HCT116 (cell line): Measurements from ENCODE around the gene NCAPH2. TPM values are rescaled to one million over a fixed set of nuclear protein-coding genes. Genes with fewer than 3 reads are reported as not detected.

Experiments used
- ATAC-seq: fragments of 200-7000 bp; cut with Tn5 transposase; 2 replicates; pipeline ENCODE4 v1.9.1; 2020; ENCODE audit warnings: mild to moderate bottlenecking, moderate library complexity
- BruUV-seq: library from RNA; stranded (reverse); fragments of 400-500 nt; replicated peaks from 2 replicates; lab custom pipeline; 2021; lab: Mats Ljungman, UMichigan
- CTCF ChIA-PET: fragments of 300-600 bp; sonication (Branson Sonifier 250); formaldehyde crosslinking; loops from one replicate; lab custom pipeline; 2021; ENCODE audit warnings: antibody characterized with exemption; lab: Charles Lee
- POLR2A ChIA-PET: fragments of 300-600, 350-600 bp; sonication (Branson Sonifier 250); formaldehyde crosslinking; loops from one replicate; lab custom pipeline; 2021; ENCODE audit warnings: antibody characterized with exemption; lab: Charles Lee
- RAD21 ChIA-PET, 2 experiments: fragments of 300-600 bp; sonication (Branson Sonifier 250); formaldehyde crosslinking; loops; one replicate each; lab custom pipeline; 2023; ENCODE audit warnings: low total read pairs in 2 of 2; ENCODE audit not compliant: uncharacterized antibody in 2 of 2, unreplicated experiment in 2 of 2, low non-redundant PET in 1 of 2; lab: Charles Lee
- DNase-seq: peaks from one replicate; pipeline ENCODE4 v3.0.0-alpha.2; 2010; ENCODE audit warnings: low read depth, low spot score
- H2AFZ ChIP-seq: fragments of 200-600 bp; shearing (Covaris generic), sonication (generic); 2 replicates; pipeline ENCODE4 v1.6.1; 2017; ENCODE audit warnings: low read depth, mixed run types, mixed read lengths, antibody characterized with exemption, low read length; ENCODE audit not compliant: poor library complexity, severe bottlenecking
- H3K27ac ChIP-seq: 2 replicates; pipeline ENCODE4 v1.5.1; 2012; ENCODE audit warnings: low read depth, low read length
- H3K27me3 ChIP-seq: fragments of 200-600 bp; sonication (generic); 2 replicates; pipeline ENCODE4 v1.6.1; 2016; ENCODE audit warnings: mixed run types, low read length, mixed read lengths; ENCODE audit not compliant: insufficient read depth
- H3K36me3 ChIP-seq, 2 experiments: fragments of 200-500 bp in 1 of 2; fragments of 200-600 bp in 1 of 2; sonication (Bioruptor generic) in 1 of 2; sonication (generic) in 1 of 2; 2 replicates each; pipeline versions ENCODE4 v1.5.1 to v1.6.1; 2014 to 2016; ENCODE audit warnings: low read length in 2 of 2, inconsistent platforms in 1 of 2, mixed read lengths in 1 of 2, mixed run types in 1 of 2; ENCODE audit not compliant: insufficient read depth in 2 of 2, control insufficient read depth in 1 of 2
- H3K4me1 ChIP-seq, 2 experiments: fragments of 200-600 bp in 1 of 2; sonication (generic) in 1 of 2; 2 replicates each; pipeline versions ENCODE4 v1.5.1 to v1.6.1; 2012 to 2017; ENCODE audit warnings: low read length in 2 of 2, inconsistent platforms in 1 of 2, mild to moderate bottlenecking in 1 of 2, mixed read lengths in 1 of 2, mixed run types in 1 of 2, moderate library complexity in 1 of 2; ENCODE audit not compliant: insufficient read depth in 2 of 2, control insufficient read depth in 1 of 2
- H3K4me2 ChIP-seq: fragments of 200-600 bp; sonication (generic); 2 replicates; pipeline ENCODE4 v1.6.1; 2017; ENCODE audit warnings: mixed run types, low read length, mixed read lengths
- H3K4me3 ChIP-seq, 2 experiments: fragments of 200-600 bp in 1 of 2; sonication (generic) in 1 of 2; replicated peaks in 1 of 2; 2 replicates each; pipeline ENCODE4 v1.5.1; 2011 to 2016; ENCODE audit warnings: low read length in 2 of 2, control low read depth in 1 of 2, low read depth in 1 of 2, mild to moderate bottlenecking in 1 of 2, mixed read lengths in 1 of 2, mixed run types in 1 of 2
- H3K79me2 ChIP-seq: fragments of 200-600 bp; sonication (generic); 2 replicates; pipeline ENCODE4 v1.6.1; 2017; ENCODE audit warnings: mild to moderate bottlenecking, mixed run types, low read length, moderate library complexity, mixed read lengths; ENCODE audit not compliant: insufficient read depth
- H3K9ac ChIP-seq: fragments of 200-600 bp; sonication (generic); 2 replicates; pipeline ENCODE4 v1.6.1; 2016; ENCODE audit warnings: low read length, mixed read lengths
- H3K9me2 ChIP-seq: fragments of 200-600 bp; sonication (generic), shearing (Covaris generic); 2 replicates; pipeline ENCODE4 v1.6.1; 2017; ENCODE audit warnings: mixed run types, mild to moderate bottlenecking, moderate library complexity; ENCODE audit not compliant: insufficient read depth
- H3K9me3 ChIP-seq, 2 experiments: fragments of 200-500 bp in 1 of 2; fragments of 200-600 bp in 1 of 2; sonication (Bioruptor generic) in 1 of 2; sonication (generic) in 1 of 2; 2 replicates each; pipeline ENCODE4 v1.6.1; 2014 to 2017; ENCODE audit warnings: low read length in 2 of 2, mixed read lengths in 2 of 2, inconsistent platforms in 1 of 2, low read depth in 1 of 2, mild to moderate bottlenecking in 1 of 2, mixed run types in 1 of 2, moderate library complexity in 1 of 2; ENCODE audit not compliant: control insufficient read depth in 1 of 2, insufficient read depth in 1 of 2
- H4K20me1 ChIP-seq: fragments of 200-600 bp; sonication (generic), shearing (Covaris generic); 2 replicates; pipeline ENCODE4 v1.6.1; 2017; ENCODE audit warnings: mixed run types, mild to moderate bottlenecking, moderate library complexity; ENCODE audit not compliant: insufficient read depth
- CBX3 ChIP-seq: IDR thresholded peaks from 2 replicates; pipeline ENCODE4 v1.6.1; 2012; ENCODE audit warnings: low read depth
- EZH2 ChIP-seq: fragments of 200-600 bp; sonication (generic); IDR thresholded peaks from 2 replicates; pipeline ENCODE4 v1.6.1; 2017; ENCODE audit warnings: antibody characterized with exemption, mixed run types
- SRF ChIP-seq: IDR thresholded peaks from 2 replicates; pipeline ENCODE4 v1.6.1; 2012; ENCODE audit warnings: low read depth
- YY1 ChIP-seq: IDR thresholded peaks from 2 replicates; pipeline ENCODE4 v1.6.1; 2011; ENCODE audit warnings: low read length, low read depth, moderate library complexity, mild to moderate bottlenecking; ENCODE audit not compliant: insufficient replicate concordance; ENCODE audit errors: extremely low read depth
- intact Hi-C: fragments of 100-400 bp; cut with micrococcal nuclease; formaldehyde crosslinking; loops from 2 replicates; pipeline ENCODE4 v1.10.0; 2022
- total RNA-seq: library from RNA; stranded (reverse); gene quantifications from one replicate; pipeline ENCODE4 v1.2.1, GENCODE V29; 2021; ENCODE audit not compliant: unreplicated experiment
- TF ChIP-seq, protein P1 (sequence below): IDR thresholded peaks from 2 replicates; pipeline ENCODE4 v1.6.1; 2012; ENCODE audit warnings: low read depth
- TF ChIP-seq, protein P2 (sequence below): IDR thresholded peaks from 2 replicates; pipeline ENCODE4 v1.6.1; 2012

NCAPH2 gene
- total RNA-seq, 1 experiment from 2014 or later, result 99.1 TPM

DNA sequence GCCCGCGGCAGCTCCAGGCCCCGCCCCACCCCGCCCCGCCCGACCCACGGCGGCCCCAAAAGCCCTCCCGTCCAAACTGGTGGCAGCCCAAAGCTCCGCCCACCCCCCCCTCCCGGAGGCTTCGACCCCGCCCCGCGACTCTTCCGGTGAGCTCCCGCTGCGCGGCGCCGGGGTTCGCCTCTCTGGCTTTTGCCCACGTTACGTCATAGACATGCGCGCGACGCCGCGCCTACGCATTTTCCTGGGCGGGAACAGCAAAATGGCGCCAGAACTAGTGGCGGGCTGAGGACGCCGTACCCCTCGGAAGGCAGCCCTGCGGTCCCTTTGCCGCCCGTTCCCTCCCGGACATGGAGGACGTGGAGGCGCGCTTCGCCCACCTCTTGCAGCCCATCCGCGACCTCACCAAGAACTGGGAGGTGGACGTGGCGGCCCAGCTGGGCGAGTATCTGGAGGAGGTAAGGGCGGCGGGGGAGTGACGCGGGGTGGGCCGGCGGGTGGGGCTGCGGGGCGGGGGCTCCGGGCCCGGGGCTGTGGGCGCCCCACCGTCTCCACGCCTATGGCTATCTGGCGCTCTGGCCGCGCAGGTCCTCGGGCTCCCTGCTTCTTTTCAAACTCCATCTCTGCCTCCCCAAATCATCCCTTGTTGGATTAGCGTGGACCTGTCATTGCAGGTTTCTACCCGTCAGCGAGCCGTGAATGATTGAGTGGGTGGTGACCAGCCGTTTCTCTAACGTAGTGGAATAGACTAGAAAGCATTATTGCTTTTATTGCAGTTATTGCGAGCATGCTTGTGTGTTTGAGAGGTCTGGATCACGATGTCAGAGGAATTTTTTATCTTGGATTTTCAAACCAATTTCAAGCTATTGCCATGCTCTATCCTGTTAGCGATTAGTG is at the start of gene NCAPH2 (continued):
- TF ChIP-seq, protein P1, sequence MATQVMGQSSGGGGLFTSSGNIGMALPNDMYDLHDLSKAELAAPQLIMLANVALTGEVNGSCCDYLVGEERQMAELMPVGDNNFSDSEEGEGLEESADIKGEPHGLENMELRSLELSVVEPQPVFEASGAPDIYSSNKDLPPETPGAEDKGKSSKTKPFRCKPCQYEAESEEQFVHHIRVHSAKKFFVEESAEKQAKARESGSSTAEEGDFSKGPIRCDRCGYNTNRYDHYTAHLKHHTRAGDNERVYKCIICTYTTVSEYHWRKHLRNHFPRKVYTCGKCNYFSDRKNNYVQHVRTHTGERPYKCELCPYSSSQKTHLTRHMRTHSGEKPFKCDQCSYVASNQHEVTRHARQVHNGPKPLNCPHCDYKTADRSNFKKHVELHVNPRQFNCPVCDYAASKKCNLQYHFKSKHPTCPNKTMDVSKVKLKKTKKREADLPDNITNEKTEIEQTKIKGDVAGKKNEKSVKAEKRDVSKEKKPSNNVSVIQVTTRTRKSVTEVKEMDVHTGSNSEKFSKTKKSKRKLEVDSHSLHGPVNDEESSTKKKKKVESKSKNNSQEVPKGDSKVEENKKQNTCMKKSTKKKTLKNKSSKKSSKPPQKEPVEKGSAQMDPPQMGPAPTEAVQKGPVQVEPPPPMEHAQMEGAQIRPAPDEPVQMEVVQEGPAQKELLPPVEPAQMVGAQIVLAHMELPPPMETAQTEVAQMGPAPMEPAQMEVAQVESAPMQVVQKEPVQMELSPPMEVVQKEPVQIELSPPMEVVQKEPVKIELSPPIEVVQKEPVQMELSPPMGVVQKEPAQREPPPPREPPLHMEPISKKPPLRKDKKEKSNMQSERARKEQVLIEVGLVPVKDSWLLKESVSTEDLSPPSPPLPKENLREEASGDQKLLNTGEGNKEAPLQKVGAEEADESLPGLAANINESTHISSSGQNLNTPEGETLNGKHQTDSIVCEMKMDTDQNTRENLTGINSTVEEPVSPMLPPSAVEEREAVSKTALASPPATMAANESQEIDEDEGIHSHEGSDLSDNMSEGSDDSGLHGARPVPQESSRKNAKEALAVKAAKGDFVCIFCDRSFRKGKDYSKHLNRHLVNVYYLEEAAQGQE, result no peak
- TF ChIP-seq EZH2 (no peak), SRF (peak; percentile 91), CBX3 (no peak)

DNA sequence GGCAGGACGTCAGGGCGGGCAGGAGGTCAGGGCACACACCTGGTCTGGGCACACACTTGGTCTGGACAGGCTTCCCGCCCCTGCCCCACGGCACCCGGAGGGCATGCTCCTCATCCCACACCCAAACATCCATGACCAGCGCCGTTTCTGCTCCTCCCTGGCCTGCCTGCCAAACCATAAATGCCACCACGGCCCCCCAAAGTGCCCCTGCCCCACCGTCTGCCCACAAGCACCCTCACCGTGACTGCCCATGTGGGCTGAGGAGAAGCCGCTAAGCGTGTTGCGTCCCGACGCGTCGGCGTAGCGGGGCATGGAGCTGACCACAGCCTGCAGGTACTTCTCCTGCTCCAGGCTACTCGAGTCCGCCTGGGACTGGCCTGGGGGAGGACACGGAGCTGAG is 49.0 kb upstream of the NCAPH2 start:
- no peak overlapping the region for H3K9ac ChIP-seq
- H3K4me2 ChIP-seq, result no peak overlapping the region
- RAD21 ChIA-PET, result no interaction called here
- no peaks in the 10 kb centered on the region for H3K9me2 ChIP-seq
- CTCF ChIA-PET, result no interaction called here
- ATAC-seq (no peak), DNase-seq (no peak)
- H4K20me1 ChIP-seq, result no peaks in the 10 kb centered on the region
- no peaks in the 10 kb centered on the region for H3K9me3 ChIP-seq
- H3K79me2 ChIP-seq, result no peaks in the 10 kb centered on the region
- no peak overlapping the region for H3K4me3 ChIP-seq
- peaks cover 19 to 28% of the 10 kb centered on the region in 2 experiments; a peak in 3 of 4 replicates for H3K36me3 ChIP-seq
- POLR2A ChIA-PET, result no interaction called here
- intact Hi-C loops, result no loop called here
- H3K27me3 ChIP-seq, result no peaks in the 10 kb centered on the region
- H3K27ac ChIP-seq, result no peak overlapping the region
- no TSS peak for BruUV-seq
- TF ChIP-seq, protein P2, sequence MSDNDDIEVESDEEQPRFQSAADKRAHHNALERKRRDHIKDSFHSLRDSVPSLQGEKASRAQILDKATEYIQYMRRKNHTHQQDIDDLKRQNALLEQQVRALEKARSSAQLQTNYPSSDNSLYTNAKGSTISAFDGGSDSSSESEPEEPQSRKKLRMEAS, result no peak
- no peak for TF ChIP-seq YY1
- H3K4me1 ChIP-seq, result no peaks in the 10 kb centered on the region
- no peak overlapping the region for H2AFZ ChIP-seq
